GM12872 (cell line): ENCODE measurements around the gene GNG13.

Experiments used
- TF ChIP-seq, protein P1 (sequence below): IDR thresholded peaks from 3 replicates; pipeline ENCODE4 v1.5.1; 2011; ENCODE audit warnings: low read depth, mild to moderate bottlenecking, low read length, moderate library complexity; ENCODE audit not compliant: insufficient read depth

The GNG13 gene

DNA sequence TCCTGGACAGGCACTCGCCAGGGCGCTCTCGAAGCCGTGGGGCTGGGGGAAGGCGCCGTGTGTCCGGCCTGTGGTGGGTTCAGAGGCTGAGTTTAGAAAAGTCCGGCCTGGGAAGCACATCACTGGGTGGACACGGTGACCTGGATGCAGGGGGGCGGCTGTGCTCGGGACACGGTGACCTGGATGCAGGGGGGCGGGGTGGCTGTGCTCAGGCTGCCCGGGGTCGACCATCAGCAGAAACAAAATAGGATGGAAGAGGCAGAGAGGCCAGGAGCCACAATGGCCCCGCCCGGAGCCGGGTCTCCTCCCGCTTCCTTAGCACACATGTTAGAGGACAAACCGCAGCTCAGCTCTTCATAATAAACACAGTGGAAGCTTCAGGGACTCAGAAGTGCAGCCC is 43.2 kb upstream of the GNG13 start:
- TF ChIP-seq, protein P1, sequence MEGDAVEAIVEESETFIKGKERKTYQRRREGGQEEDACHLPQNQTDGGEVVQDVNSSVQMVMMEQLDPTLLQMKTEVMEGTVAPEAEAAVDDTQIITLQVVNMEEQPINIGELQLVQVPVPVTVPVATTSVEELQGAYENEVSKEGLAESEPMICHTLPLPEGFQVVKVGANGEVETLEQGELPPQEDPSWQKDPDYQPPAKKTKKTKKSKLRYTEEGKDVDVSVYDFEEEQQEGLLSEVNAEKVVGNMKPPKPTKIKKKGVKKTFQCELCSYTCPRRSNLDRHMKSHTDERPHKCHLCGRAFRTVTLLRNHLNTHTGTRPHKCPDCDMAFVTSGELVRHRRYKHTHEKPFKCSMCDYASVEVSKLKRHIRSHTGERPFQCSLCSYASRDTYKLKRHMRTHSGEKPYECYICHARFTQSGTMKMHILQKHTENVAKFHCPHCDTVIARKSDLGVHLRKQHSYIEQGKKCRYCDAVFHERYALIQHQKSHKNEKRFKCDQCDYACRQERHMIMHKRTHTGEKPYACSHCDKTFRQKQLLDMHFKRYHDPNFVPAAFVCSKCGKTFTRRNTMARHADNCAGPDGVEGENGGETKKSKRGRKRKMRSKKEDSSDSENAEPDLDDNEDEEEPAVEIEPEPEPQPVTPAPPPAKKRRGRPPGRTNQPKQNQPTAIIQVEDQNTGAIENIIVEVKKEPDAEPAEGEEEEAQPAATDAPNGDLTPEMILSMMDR: no peak

DNA sequence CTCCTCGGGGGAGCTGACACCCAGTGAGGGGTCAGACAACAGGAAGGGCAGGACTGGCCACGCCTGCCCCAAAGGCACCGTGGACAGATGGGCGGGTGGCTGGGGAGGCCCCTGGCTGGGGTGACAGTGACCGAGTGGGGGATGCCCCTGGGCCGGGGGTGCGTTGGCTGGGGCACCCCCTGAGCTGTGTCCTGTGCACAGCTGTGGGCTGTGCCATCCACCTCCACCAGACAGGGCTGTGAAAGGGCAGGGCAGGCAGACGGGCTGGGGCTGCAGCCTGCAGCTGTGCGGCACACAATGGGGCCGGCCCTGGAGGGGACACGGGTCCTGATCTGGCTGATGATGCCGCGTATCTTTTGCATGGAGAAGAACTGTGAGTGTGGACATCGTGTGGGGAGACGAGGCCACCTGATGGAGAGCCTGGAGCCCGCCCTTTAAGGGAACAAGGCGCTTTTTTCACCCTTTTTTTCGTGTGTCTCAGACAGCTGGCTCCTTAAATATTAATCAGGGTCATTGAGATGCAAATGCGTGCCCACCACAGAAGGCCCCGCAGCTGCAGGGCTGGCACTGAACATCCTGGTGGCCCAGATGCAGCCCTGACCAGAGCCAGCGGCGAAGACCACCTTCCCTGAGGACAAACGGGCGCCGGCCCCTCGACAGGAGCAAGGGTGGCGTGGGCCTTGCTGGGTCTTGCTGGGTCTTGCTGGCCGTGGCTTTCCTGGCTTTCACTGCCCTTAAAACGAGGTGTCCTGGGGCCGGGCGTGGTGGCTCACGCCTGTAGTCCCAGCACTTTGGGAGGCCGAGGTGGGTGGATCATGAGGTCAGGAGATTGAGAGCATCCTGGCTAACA is 42.4 kb upstream of the GNG13 start:
- TF ChIP-seq, protein P1: no peak

DNA sequence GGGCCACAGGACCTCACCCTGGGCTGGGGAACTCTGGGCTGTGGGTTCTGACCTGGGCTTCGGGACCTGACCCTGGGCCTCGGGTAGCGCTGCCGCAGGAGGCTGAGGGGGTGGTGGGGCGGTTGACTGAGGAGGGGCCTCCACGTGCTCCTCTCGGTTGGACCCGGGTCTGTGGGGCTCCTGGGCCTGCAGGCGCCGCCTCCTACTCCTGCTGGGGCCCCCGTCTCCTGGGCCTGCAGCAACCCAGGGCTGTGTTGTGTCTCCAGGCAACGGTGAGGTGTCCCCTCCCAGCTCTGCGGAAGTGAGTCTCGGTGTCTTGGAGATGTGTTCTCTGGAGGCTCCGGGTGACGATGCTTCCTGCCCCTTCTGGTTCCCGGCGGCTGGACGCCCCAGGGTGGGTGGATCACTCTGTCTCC is 41.5 kb upstream of the GNG13 start:
- TF ChIP-seq, protein P1: no peak

DNA sequence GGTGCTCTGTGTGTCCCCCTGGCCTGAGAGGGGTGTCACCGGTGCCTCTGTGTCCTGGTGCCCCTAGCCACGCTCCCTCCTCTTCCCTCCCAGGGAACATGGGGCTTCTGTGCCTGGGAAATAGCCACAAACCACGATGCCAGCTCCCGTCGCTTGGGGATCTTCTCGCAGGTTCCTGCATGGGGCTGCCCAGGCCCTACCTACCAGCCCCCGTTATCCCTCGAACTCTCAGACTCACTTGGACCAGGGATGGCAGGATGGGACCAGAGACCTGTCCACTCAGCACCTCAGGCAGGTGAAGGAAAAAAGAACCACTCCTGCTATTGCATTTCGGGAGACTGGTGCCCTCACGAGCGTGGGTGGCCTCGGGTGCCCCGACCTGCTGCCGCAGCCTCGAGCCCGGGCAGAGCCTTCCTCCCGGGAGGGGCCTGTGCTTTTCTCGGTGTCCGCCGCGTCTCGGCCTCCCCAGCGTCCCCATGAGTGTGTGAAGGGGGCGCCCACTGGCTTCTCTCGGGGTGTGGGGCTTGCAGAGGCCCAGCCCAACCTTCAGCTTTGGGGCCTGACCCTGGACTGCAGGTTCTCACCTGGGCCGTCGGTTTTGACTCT is 41.0 kb upstream of the GNG13 start:
- TF ChIP-seq, protein P1: no peak

DNA sequence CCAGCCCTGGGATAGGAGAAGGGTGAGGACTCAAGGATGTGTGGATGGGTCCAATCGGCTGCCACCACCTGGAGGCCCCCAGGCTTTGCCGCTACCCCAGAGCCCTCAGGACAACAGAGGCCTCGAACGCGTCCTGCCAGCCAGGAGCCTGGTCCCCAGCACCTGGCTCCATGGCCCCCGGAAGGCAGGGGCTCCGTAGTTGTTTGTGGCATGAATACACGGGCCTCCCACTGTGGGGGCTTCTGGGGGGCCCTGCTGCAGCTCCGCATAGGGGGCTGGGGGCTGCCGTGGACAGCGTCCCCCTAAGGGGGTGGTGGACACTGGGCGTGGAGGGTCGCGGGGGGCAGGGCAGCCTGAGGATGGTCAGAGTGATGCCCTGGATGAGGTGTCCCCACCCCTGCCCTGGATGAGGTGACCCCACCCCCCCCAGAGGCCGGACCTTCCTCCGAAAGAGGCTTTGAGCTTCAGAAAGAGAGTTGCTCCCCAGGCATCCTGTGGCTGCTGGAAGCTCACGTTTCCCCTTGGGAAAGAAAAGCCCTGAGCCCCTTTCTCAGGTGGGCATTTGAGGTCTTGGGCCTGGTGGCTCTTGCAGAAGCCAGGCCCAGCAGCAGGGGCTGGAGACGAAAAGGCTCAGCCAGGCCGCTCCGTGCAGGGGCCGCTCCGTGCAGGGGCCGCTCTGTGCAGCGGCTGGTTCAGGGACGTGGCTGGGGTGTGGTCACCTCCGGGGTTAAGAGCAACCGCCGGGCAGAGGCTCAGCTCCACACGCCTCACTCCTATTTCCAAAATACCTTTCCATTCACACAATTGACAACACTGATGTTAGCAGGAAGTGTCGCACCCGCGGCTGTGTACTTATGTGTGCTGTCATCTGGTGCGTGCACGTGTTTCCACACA is 40.3 kb upstream of the GNG13 start:
- TF ChIP-seq, protein P1: no peak

DNA sequence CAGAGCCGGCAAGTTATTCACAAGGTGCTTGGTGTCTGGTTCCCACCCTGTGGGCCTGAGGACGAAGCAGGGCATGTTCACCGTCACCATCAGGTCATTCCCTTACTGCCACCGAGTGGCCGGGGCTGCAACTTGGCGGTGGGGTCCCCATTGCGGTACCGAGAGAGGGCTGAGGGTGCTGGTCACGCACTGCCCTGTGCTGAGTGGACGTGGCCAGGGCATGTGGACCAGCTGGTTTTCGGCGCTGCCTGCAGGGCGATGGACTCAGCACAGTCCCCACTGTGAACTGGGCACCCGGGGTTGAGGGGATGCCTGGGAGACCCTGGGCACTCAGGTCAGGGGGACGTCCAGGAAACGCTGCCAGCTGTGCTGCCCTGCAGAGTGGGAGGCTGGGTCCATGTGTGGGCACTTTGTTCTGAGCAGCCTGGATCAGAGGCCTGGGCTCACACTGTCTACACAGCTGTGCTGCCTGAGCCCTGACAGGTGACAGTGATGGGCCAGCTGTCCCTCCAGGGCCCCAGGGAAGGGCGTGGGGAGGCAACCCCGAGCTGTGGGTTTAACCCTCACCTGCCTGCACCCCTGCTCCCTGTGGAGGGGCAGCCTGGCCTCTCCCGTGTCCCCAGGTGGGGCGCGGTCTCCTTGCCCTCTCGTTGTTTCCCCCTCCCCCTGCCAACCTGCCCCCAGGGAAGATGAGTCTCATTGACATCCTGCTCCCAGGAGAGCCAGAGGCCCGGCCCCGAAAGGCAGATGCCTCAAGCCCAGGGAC is 39.3 kb upstream of the GNG13 start:
- TF ChIP-seq, protein P1: no peak
